ENCODE data around the gene CBR3. TPM values are rescaled to one million over a fixed set of nuclear protein-coding genes. Genes with fewer than 3 reads are reported as not detected.

The CBR3 gene
- total RNA-seq, 1 donor from 2014 or later = 4.7 TPM

DNA sequence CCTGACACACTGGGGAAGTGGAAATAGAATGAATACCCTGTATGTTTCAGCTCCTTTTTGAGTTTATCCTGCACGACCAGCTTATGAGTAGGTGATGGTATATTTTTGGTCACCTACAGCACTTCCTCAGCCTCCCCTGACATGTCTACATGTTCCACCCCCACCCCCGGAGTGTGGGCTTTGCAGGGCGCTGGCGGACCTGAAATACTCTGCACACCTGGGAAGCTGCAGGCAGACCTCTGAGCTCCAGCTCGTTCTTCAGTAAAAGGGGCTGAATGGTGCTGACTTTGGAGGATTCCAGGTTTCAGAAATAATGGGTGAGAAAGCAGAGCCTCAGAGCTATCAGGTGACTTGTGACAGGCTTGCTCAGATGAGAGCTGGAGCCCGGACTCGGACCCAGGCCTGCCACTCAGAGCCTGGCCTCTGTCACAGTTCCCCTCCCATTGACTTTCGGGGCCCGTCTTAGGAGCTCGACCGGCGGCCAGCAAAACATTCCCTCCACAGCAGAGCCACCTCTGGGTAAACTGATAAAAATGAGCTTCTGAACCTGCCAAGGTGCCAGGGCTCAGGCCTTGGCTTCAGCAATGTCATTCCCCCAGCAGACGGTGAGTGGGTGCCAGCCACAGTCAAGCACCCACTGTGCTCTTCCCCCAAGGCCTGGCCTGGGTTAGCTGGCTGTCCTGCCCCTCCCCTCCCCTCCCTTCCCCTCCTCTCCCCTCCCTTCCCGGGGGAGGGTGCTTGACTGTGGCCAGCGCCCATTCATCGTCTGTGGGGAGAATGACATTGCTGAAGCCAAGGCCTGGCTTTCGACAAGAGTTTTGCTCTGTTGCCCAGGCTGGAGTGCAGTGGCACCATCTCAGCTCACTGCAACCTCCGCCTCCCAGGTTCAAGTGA, 51.9 kb downstream of the CBR3 start:
- POLR2A ChIA-PET = interaction anchor here (0.6 kb wide), 1 partner anchor 17 kb away, joined by 5 read pairs; no protein-coding TSS in a partner anchor
- ATAC-seq (ENCODE audit: low read depth) = no peak
- Mint-ChIP-seq H3K27ac (no peak overlapping the region), H3K4me3 (no peak overlapping the region), H3K9me3 (no peaks in the 10 kb centered on the region), H3K36me3 (ENCODE audit: low read depth) (peaks cover 46% of the 10 kb centered on the region), H3K27me3 (no peaks in the 10 kb centered on the region), H3K4me1 (peaks cover 25% of the 10 kb centered on the region)
- CTCF ChIA-PET = interaction anchor here (1.1 kb wide), 1 partner anchor 23 kb away, joined by 4 read pairs; no protein-coding TSS in a partner anchor
- DNase-seq = no peak
- TF ChIP-seq, protein P1, sequence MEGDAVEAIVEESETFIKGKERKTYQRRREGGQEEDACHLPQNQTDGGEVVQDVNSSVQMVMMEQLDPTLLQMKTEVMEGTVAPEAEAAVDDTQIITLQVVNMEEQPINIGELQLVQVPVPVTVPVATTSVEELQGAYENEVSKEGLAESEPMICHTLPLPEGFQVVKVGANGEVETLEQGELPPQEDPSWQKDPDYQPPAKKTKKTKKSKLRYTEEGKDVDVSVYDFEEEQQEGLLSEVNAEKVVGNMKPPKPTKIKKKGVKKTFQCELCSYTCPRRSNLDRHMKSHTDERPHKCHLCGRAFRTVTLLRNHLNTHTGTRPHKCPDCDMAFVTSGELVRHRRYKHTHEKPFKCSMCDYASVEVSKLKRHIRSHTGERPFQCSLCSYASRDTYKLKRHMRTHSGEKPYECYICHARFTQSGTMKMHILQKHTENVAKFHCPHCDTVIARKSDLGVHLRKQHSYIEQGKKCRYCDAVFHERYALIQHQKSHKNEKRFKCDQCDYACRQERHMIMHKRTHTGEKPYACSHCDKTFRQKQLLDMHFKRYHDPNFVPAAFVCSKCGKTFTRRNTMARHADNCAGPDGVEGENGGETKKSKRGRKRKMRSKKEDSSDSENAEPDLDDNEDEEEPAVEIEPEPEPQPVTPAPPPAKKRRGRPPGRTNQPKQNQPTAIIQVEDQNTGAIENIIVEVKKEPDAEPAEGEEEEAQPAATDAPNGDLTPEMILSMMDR (IDR thresholded peaks at IDR 0.05) = no peak
- intact Hi-C loops (cut with micrococcal nuclease) = no loop called here

DNA sequence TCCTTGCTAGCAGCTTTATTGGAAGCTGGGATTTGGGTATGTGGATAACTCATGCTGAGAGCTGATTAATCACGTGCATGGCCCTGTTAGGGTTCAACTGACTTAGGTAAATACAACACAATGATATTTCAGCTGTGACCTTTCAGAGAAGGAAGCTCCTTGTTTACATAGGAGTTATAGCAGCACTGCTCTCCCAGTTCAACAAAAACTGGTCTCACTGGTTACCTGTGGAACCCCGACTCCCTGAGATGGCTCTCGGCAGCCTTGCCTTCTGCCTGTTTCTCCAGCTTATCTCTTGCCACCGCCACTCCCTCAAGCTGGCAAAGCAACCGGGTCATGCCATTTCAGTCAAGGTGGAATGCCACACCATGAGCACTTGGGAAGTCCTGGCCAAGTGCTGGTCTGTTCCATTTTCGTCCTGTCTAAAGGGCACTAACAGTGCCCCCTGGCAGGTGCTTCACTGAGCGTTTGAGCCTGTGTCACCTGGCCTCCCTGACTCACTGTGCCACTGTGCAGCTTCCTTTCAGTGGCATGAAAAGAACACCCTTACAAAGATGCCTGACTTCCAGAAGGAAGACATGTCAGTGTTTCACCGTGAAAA, 53.3 kb downstream of the CBR3 start:
- H3K36me3 Mint-ChIP-seq (ENCODE audit: low read depth) = peaks cover 44% of the 10 kb centered on the region
- intact Hi-C loops (cut with micrococcal nuclease) = no loop called here
- ChIA-PET CTCF (interaction anchor here (0.5 kb wide), 1 partner anchor 231 kb away, joined by 3 read pairs; no protein-coding TSS in a partner anchor), POLR2A (no interaction called here)
- no peaks in the 10 kb centered on the region for H3K27me3 Mint-ChIP-seq
- no peak overlapping the region for H3K4me3 Mint-ChIP-seq
- DNase-seq (no peak), ATAC-seq (ENCODE audit: low read depth) (no peak)
- no peaks in the 10 kb centered on the region for H3K9me3 Mint-ChIP-seq
- TF ChIP-seq, protein P1 (IDR thresholded peaks at IDR 0.05) = no peak
- no peak overlapping the region for H3K27ac Mint-ChIP-seq
- H3K4me1 Mint-ChIP-seq = peaks cover 12% of the 10 kb centered on the region

- no peak overlapping the region for H3K4me3 Mint-ChIP-seq
- TF ChIP-seq, protein P1 (IDR thresholded peaks at IDR 0.05) = no peak
- intact Hi-C loops (cut with micrococcal nuclease) = no loop called here
- CTCF ChIA-PET = no interaction called here
- peaks cover 8% of the 10 kb centered on the region for H3K4me1 Mint-ChIP-seq
- no peaks in the 10 kb centered on the region for H3K27me3 Mint-ChIP-seq
- ATAC-seq (ENCODE audit: low read depth) (no peak), DNase-seq (no peak)
- no peaks in the 10 kb centered on the region for H3K9me3 Mint-ChIP-seq
- H3K27ac Mint-ChIP-seq = no peak overlapping the region
- H3K36me3 Mint-ChIP-seq (ENCODE audit: low read depth) = peaks cover 40% of the 10 kb centered on the region
- POLR2A ChIA-PET = no interaction called here
Observed at GRCh38 chr21:36188937-36189336, 54.1 kb downstream of the CBR3 start.

DNA sequence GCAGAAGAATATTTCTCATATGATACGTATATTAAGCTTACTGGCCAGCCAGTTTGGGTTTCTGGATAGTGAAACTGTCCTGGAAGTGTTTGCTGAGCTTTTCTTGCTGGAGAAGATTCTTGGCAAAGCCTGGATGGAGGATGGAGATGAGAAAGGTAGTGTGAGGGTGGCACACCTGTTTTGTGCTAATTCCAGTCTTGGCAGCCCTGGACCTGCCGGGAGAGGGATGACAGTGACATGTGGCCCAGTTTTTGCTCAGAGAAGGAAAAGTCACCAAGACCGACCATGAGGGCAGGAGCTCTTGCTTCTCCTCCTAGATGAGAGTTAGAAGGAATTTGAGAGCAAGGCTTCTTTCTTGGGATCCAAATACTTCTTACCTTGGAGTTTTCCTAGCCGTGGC, 55.9 kb downstream of the CBR3 start:
- ATAC-seq (ENCODE audit: low read depth) (no peak), DNase-seq (no peak)
- ChIA-PET CTCF (no interaction called here), POLR2A (no interaction called here)
- Mint-ChIP-seq H3K4me1 (peaks cover 10% of the 10 kb centered on the region), H3K4me3 (no peak overlapping the region), H3K36me3 (ENCODE audit: low read depth) (peaks cover 31% of the 10 kb centered on the region), H3K27ac (no peak overlapping the region), H3K27me3 (no peaks in the 10 kb centered on the region), H3K9me3 (no peaks in the 10 kb centered on the region)
- TF ChIP-seq, protein P1 (IDR thresholded peaks at IDR 0.05) = no peak
- intact Hi-C loops (cut with micrococcal nuclease) = no loop called here

DNA sequence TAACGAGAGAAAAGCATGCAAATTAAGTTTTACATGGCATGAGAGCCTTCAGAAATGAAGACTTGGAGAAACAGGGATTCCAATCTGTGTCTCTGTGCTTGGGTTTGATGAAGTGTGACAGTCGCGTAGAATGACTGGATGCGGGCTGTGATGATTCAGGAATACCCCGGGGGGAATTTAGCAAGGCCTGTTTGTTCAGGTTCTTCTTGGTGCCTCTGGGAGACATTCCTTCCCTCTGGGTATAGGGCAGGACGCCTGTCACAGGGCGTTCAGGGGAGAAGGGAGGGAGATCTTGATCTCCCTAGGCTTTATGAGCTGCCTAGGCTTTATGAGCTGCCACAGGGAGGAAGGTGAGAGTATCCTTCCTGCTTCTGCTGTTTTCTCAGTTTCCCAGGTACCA, 58.3 kb downstream of the CBR3 start:
- Mint-ChIP-seq H3K4me3 (no peak overlapping the region), H3K4me1 (peaks cover 6% of the 10 kb centered on the region), H3K9me3 (no peaks in the 10 kb centered on the region), H3K27me3 (no peaks in the 10 kb centered on the region), H3K36me3 (ENCODE audit: low read depth) (peaks cover 31% of the 10 kb centered on the region), H3K27ac (no peak overlapping the region)
- intact Hi-C loops (cut with micrococcal nuclease) = no loop called here
- TF ChIP-seq, protein P1 (IDR thresholded peaks at IDR 0.05) = no peak
- DNase-seq (no peak), ATAC-seq (ENCODE audit: low read depth) (no peak)
- POLR2A ChIA-PET = interaction anchor here (0.6 kb wide), 1 partner anchor 30 kb away, joined by 6 read pairs; no protein-coding TSS in a partner anchor
- CTCF ChIA-PET = no interaction called here
